Cerebellar nuclear complex (tissue), 1 donor: ENCODE results near the gene RNF187.

Experiments used
- DNase-seq, 2 experiments: peaks; one replicate each; lab custom pipeline; 2025; lab: John Stamatoyannopoulos, UW

Gene RNF187

DNA sequence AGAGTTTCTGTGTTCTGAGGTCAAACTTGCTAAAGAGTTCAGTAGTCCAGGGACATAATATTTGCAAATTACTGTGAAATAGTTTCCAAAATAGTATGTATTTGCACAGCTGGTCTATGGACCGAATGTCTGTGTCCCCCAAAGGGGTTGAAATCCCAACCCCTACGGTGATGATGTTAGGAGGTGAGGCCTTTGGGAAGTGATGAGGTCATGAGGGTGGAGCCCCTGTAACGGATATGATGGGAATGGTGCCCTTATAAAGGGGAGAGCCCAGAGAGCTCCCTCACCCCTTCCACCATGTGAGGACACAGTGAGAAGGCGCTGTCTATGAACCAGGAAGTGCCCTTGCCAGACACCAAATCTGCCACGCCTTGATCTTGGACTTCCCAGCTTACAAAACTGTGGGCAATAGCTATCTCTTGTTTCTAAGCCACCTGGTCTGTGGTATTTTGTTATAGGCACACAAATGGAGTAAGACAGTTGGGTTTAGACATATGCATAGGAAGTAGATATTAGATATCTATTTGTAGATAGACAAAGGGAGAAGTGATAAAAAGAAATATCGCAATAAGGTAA is 21.7 kb downstream of the RNF187 start:
- DNase-seq: no peak

DNA sequence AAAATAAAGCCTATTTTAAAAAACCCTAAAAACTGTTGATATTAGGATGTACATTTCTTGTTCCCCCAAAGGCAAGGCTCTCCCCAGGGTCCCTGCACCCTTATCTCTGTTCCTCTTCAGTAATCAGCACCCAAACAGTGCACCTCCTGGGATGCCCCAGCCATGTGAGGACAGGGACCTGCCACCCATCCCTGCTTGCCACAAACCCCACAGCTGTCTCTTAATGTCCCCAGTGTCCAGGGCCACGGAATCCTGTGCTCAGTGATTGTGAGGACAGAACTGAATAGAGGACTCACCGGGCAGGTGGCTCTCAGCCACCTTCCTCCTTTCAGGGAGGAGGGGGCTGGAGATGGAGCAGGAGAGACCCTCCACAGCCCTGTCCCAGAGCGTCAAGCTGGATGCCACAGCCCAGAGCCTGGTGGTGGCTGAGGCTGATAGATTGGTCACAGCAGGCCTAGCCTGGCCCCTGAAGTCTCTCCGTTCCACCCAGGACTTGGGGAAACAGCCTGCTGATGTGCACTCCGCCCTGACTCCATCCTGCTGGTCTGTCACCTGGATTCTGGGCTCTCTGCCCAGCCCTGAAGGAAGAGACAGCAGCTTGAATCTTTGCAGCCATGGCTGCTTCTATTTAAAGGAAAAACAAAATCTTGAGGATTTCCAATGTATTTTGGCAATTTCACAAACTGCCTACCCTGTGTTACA is 23.1 kb downstream of the RNF187 start:
- no peak for DNase-seq

DNA sequence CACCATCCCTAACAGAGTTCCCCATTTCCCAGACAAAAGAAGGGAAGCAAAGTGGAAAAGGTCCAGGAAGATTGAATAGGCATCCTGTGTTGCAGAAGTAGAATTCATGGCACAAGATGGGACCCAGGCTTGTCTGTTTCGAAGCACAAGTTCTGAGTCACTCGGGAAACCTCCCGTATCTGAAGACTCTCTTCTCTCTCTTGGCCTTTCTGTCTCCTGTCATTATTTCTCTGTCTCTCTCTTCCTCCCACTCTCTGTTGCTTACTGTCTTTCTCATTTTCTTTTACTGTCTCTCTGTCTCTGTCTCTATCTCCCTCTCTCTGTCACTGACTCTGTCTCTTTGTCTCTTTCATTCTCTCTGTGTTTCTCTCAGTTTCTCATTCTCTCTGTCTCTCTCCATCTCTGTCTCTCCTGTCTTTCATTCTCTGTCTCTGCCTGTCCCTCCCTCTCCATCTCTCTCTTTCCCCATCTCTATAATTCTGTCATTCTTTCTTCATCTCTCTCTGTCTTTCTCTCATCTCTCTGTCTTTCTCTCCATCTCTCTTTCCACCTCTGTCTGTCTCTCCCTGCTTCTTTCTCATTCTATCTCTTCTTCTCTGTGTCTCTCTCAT is 23.7 kb downstream of the RNF187 start:
- DNase-seq: no peak

DNA sequence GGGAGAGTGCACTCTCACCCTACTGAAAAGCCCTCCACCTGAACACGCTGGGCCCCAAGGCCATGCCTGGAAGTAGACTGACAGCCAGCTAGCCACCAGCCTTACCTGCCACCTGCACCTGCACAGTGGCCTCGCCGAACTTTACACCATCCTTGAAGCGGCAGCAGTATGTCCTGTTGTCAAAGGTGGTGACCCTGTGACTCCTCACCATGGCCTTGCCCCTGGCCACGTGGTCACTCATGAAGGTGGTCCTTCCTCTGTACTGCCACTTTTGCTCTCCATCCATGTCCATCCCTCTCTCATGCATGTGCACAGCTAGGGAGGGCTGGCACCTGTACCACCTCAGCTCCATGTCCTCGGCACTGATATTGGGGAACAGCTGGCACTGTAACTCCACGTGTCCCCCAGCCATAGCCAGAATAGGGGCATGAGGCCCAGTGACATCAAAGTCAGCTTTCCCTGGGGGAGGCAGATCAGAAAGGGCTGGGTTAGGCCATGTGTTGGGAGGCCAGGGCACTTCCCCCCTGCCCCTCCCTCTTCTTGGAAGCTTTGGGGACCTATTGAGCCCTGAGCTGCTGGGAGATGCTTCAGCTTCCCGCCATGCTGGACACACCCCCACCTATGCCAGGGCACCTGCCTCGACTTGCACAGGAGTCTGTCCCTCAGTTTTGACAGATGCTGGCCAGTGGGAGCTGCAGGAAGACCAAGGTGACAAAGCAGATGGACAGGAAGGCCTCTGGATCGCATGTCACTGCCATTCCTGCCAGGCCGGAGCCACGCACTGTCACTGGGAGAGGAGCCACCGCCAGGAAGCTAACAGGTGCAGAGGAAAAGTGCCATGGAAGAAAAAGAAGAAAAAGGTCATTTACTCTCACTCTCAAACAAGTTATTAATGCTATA is 24.6 kb downstream of the RNF187 start:
- DNase-seq: no peak

DNA sequence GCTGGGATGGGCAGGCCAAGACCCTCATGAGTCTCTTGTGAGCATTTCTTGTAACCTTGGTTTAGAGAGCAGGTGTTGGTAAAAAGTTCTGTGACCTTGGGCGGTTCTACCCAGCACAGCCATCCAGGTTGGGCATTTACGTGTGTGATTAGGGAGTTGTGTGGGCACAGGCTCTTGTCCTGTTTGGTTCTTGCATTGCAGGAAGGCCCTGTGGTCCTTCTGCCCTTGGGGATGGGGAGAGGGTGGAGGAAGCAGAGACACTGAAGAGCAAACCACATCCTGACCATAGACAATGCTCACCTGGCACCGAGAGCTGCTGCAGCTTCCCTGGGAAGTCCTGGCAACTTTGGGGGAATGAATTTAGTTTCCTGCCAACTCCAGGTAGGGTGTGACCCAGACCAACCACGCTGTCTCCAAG is 25.6 kb downstream of the RNF187 start:
- DNase-seq: no peak

DNA sequence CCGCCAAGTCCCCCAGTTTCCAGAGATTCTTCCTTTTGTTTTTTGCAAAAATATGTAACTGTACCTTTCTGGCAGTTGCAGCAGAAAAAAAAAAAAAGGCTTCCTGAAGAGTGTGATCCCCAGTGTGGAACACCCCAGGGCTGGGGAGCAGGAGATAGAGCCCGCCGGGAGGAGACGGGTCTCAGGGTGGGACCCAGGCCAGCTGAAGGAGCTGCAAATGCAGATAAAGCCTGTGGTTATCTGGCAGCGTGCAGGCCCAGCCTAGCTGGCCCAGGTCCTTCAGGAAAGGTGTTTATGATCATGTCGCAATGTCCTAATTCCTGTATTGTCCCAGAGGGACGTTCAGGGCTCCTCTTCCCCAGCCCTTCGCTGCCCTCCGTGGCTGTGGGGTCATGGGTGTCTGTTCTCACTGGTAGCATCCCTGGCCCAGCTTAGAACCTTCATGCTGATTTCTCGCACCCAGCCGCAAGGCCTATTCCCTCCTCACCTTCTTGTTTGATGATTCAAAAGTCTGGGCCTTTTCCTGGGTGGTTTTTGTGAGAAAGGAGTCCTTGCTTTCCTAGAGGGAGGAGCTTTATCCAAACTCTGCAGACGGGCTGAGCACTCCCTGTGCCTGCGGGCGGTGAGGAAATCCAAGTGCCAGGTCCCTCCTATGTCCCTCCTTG is 26.2 kb downstream of the RNF187 start:
- no peak for DNase-seq

DNA sequence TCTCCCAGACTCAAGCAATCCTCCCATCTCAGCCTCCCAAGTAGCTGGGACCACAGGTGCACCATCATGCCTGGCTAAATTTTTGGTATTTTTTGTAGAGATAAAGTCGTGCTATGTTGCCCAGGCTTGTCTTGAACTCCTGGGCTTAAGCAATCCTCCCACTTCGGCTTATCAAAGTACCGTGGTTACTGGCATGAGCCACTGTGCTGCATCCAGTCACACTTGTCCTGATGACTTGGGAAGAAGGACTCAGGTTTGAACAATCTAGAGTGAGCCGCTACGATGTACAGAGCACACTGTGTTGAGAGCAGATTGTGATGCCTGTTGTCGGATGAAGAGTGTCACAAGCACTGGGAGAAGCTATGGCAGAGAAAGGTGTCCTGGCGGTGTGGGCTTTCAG is 27.2 kb downstream of the RNF187 start:
- no peak for DNase-seq

DNA sequence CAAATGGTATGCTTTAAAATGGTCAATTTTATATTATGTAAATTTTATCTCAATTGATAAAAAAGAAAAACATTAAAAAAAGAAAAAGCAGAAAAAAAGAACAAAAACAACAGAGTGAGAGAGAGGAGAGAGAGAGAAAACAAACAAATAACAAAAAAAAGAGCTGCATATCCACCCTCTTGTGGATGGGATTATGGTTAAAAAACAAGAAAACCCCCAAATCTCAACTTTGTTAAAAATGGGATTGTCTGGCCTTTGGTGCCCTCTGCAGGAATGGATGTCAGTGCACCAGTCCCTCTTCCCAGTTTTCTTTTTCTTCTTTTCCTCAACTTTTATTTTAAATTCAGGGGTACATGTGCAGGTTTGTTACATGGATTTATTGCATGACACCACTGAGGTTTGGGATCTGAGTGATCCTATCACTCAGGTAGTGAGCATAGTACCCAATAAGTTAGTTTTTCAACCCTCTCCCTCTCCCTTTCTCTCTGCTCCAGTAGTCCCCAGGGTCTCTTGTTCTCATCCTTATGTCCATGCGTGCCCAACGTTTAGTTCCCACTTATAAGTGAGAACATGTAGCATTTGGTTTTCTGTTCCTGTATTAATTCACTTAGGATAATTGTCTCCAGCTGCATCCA is 28.1 kb downstream of the RNF187 start:
- no peak for DNase-seq

DNA sequence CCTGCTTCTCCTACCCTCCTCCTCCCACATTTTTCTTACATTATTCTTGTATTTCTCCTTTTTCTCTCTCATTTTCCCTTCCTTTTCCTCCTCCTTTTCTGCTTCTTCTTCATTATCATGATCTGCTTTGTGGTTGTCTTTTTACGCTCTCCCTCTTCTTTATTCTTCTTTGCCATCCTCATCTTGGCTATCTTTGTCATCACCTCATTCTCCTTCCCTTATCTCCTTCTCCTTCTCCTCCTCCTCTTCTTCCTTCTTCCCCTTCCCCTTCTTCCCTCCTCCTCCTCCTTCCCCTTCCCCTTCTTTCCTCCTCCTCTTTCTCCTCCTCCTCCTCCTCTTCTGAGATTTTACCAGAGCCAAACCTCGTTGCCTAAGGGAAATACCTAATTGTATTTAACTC is 30.5 kb downstream of the RNF187 start:
- no peak for DNase-seq

DNA sequence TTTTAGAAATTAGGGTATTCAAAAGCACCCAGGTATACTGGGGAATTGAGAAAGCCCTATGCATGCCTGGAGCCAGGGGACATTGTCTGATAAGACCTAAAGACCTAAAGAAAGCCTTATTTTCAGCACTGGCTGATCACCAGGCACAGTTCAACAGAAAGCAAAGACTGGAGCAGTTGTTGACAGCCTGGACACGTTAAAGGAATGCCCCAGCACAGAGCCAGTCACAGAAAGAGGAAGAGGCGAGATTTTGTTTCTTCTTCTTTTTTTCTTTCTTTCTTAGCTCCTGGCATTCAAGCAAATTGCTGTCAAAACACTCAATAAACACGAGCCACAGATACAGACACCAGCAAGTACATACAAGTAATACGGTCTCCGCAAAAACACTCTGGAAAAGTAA is 40.4 kb downstream of the RNF187 start:
- no peak for DNase-seq

DNA sequence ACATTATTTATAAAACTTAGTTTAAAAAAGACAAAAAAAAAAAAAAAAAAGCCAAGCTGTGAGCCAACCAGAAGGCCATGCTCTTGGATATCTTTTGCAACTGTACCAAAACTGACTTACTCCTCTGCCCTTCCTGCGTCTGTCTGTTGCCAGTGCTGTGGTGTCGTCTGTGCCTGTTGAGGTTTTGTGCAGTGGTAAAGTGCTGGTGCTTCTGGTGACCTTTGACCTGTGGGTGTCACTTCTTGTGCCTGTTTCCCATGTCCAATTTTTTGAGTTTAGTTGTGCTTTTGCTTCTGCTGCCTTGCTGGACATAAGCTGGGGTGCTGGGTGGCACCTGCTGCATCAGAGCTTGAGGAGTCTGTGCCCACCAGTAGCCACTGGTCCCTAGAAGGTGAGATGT is 41.4 kb downstream of the RNF187 start:
- DNase-seq: no peak

DNA sequence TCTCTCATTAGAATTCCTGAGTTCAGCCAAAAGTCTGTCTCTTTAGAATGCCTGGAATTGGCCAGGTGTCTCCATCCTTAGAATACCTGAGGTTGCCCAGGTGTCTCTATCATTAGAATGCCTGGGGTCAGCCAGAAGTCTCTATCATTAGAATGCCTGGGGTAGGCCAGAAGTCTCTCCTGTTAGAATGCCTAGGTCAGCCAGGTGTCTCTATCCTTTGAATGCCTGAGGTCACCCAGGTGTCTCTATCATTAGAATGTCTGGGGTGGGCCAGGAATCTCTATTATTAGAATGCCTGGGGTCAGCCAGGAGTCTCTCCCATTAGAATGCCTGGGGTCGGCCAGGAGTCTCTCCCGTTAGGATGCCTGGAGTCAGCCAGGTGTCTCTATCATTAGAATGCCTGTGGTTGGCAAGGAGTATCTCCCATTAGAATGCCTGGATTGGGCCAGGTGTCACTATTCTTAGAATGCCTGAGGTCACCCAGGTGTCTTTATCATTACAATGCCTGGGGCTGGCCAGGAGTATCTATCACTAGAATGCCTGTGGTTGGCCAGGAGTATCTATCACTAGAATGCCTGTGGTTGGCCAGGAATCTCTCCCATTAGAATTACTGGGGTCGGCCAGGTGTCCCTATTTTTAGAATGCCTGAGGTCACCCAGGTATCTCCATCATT is 43.0 kb downstream of the RNF187 start:
- no peak for DNase-seq

DNA sequence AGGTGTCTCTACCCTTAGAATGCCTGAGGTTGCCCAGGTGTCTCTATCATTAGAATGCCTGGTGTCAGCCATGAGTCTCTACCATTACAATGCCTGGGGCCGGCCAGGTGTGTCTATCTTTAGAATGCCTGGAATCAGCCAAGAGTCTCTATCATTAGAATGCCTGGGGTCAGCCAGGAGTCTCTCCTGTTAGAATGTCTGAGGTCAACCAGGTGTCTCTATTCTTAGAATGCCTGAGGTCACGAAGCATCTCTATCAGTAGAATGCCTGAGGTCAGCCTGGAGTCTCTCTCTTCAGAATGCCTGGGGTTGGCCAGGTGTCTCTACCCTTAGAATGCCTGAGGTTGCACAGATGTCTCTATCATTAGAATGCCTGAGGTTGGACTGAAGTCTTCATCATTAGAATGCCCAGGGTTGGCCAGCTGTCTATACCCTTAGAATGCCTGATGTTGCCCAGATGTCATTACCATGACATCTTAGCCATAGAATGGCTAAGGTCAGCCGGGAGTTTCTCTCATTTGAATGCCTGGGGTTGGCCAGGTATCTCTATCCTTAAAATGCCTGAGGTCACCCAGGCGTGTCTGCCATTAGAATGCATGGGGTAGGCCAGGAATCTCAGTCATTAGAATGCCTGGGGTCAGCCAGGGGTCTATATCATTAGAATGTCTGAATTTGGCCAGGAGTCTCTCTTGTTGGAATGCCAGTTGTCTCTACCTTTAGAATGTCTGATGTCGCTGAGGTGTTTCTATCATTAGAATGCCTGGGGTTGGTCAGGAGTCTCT is 44.0 kb downstream of the RNF187 start:
- no peak for DNase-seq

DNA sequence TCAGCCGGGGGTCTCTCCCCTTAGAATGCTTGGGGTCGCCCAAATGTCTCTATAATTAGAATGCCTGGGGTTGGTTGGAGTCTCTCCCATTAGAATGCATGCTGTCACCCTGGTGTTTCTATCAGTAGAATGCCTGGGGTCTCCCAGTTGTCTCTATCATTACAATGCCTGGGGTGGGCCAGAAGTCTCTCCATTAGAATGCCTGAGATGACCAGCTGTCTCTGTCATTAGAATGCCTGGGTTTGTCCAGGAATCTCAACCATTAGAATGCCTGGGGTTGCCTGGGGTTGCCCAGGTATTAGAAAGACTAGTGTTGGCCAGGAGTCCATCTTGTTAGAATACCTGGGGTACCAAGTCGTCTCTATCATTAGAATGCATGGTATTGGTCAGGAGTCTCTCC is 51.6 kb downstream of the RNF187 start:
- DNase-seq: no peak

DNA sequence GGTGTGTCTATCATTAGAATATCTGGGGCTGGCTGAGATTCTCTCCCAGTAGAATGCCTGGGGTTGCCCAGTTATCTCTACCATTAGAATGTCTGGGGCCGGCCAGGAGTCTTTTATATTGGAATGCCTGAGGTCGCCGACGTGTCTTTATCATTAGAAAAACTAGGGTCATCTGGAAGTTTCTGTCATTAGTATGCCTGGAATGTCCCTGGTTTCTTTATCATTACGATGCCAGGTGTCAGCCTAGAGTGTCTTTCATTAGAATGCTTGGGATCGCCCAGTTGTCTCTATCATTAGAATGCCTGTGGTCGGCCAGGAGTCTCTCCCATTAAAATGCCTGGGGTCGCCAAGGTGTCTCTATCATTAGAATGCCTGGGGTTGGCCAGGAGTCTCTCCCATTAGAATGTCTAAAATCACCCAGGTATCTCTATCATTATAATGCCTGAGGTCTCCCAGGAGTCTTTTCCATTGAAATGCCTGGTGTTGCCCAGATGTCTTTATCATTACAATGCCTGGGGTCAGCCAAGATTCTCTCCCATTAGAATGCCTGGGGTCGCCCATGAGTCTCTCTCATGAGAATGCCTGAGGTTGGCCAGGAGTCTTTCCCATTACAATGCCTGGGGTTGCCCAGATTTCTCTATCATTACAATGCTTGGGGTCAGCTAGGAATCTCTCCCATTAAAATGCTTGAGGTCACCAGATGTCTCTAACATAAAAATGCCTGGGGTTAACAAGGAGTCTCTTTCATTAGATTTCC is 53.2 kb downstream of the RNF187 start:
- no peak for DNase-seq

DNA sequence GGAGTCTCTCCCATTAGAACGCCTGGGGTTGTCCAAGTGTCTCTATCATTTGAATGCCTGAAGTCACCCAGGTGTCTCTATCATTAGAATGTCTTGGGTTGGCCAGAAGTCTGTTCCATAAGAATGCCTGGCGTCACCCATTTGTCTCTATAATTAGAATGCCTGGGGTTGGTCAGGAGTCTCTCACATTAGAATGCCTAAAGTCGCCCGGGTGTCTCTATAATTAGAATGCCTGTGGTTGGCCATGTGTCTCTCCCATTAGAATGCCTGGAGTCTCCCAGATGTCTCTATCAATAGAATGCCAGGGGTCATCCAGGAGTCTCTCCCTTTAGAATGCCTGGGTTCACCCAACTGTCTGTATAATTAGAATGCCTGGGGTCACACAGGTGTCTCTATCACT is 54.5 kb downstream of the RNF187 start:
- DNase-seq: no peak

DNA sequence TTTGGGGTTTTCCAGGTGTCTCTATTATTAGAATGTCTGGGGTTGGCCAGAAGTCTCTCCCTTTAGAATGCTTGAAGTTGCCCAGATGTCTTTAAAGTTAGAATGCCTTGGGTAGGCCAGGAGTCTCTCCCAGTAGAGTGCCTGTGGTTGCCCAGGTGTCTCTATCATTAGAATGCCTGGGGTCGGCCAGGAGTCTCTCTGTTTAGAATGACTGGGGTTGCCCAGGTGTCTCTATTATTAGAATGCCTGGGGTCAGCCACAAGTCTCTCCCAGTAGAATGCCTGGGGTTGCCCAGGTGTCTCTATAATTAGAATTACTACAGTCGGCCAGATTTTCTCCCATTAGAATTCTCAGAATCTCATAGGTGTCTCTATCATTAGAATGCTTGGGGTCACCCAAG is 55.2 kb downstream of the RNF187 start:
- DNase-seq: no peak

DNA sequence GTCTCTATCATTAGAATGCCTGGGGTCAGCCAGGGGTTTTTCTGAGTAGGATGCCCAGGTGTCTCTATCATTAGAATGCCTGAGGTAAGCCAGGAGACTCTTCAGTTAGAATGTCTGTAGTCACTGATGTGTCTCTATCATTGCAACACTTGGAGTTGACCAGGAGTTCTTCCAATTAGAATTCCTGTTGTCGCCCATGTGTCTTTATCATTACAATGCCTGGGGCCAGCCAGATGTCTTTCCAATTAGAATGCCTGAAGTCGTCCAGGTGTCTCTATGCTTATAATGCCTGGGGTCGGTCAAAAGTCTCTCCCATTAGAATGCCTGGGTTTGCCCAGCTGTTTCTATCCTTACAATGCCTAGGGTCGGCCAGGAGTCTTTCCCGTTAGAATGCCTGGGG is 55.8 kb downstream of the RNF187 start:
- DNase-seq: no peak

DNA sequence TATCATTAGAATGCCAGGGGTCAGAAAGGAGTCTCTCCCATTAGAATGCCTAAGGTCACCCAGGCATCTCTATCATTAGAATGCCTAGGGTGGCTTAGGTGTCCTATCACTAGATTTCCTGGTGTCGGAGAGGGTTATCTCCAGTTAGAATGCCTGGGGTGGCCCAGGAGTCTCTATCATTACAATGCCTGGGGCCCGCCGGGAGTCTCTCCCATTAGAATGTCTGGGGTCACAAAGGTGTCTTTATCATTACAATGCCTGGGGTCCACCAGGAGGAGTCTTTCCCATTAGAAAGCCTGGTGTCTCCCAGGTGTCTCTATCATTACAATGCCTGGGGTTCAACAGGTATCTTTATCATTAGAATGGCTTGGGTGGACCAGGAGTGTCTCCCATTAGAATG is 56.2 kb downstream of the RNF187 start:
- no peak for DNase-seq
